Sigmoid colon (tissue), 7 donors: ENCODE data around the gene USP31. TPM values are rescaled to one million over a fixed set of nuclear protein-coding genes. Genes with fewer than 3 reads are reported as not detected.

Source experiments
- DNase-seq: peaks from one replicate; pipeline ENCODE4 v3.0.0-alpha.2; 2019
- H3K27ac ChIP-seq, 4 donors: fragments of 200-600 bp; sonication (generic); one replicate each; pipeline ENCODE4 v1.5.1; 2016 to 2019; ENCODE audit warnings: mild to moderate bottlenecking in 1 of 4
- H3K27me3 ChIP-seq, 3 donors: fragments of 200-600 bp; sonication (generic); one replicate each; pipeline ENCODE4 v1.5.1; 2019; ENCODE audit warnings: mild to moderate bottlenecking in 1 of 3
- H3K36me3 ChIP-seq, 4 donors: fragments of 200-600 bp; sonication (generic); one replicate each; pipeline ENCODE4 v1.5.1; 2016 to 2019
- H3K4me1 ChIP-seq, 4 donors: fragments of 200-600 bp; sonication (generic); one replicate each; pipeline ENCODE4 v1.5.1; 2017 to 2019
- H3K4me3 ChIP-seq, 4 donors: fragments of 200-600 bp; sonication (generic); one replicate each; pipeline ENCODE4 v1.5.1; 2017 to 2019; ENCODE audit warnings: mild to moderate bottlenecking in 2 of 4, moderate library complexity in 1 of 4
- H3K9me3 ChIP-seq, 4 donors: fragments of 200-600 bp in 3 of 4; sonication (generic) in 3 of 4; one replicate each; pipeline versions ENCODE4 v1.5.1 to v1.6.1; 2013 to 2019
- EP300 ChIP-seq, 4 donors: sonication (generic); formaldehyde crosslinking; IDR thresholded peaks; one replicate each; pipeline ENCODE4 v1.6.1; 2017; ENCODE audit warnings: antibody characterized with exemption in 4 of 4
- POLR2A ChIP-seq, 2 donors: fragments of 450-650 bp; IDR thresholded peaks; one replicate each; pipeline ENCODE4 v1.6.1; 2016; ENCODE audit warnings: antibody characterized with exemption in 2 of 2, mild to moderate bottlenecking in 2 of 2, moderate library complexity in 2 of 2
- POLR2AphosphoS5 ChIP-seq, 4 donors: sonication (generic); formaldehyde crosslinking; IDR thresholded peaks; one replicate each; pipeline ENCODE4 v1.6.1; 2017; ENCODE audit warnings: antibody characterized with exemption in 4 of 4
- WGBS, 2 donors: extraction: QIAGEN DNeasy Blood & Tissue Kit; methylation state at CpG; one replicate each; pipeline ENCODE4 v1.1.7; 2013; 5-methylcytosine and 5-hydroxymethylcytosine counted together
- intact Hi-C: fragments of 100-400 bp; cut with DNase I; formaldehyde crosslinking; loops from one replicate; pipeline ENCODE4 v1.15.1; 2023
- polyA plus RNA-seq, 3 donors: library from polyadenylated mRNA; stranded (reverse); fragments of 200-250 nt; gene quantifications; one replicate each; pipeline ENCODE4 v1.2.3, GENCODE V29; 2013
- total RNA-seq, 4 donors: library from RNA; depleted of rRNA; stranded (reverse); fragments of >200 nt; gene quantifications; one replicate each; pipeline ENCODE4 v1.1.0, GENCODE V29; 2016
- TF ChIP-seq, protein P1 (sequence below), 4 experiments: fragments of 450-650 bp in 3 of 4; fragments of 200-600 bp in 1 of 4; IDR thresholded peaks; one replicate each; pipeline ENCODE4 v1.5.1; 2016 to 2019; ENCODE audit warnings: antibody characterized with exemption in 4 of 4, mild to moderate bottlenecking in 3 of 4, moderate library complexity in 2 of 4
- donor health status: healthy with polysubstance abuse.
- donor health status: Bipolar disorder and iron deficiency.
- donor health status: healthy.

The USP31 gene
- total and polyA plus RNA-seq, 7 donors = 0.60 to 21.0 (median 12.7) TPM

DNA sequence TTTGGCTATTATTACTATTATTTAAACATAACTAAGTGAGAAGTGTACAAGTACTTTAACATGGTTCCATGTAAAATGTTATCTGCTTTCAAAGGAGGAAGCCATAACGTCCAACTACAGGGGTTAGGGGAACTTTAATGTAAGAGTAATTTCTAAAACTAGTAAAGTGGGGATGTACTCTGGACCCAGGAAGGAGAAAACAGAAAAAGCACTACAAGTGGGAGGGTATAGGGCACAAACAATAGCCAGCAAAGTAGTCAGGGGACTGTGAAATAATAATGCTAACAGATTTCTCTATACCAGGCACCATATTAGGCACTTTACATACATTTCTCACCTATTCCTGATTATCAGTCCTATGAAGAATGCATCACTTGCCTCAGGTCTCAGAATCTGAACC is 19.6 kb downstream of the USP31 start:
- 18 to 51% methylated on average over 1 of the region's 1 CpG for WGBS, 2 donors
- H3K36me3 ChIP-seq = no peaks in the 10 kb centered on the region
- H3K27me3 ChIP-seq = no peaks in the 10 kb centered on the region
- no peaks in the 10 kb centered on the region for H3K9me3 ChIP-seq
- TF ChIP-seq, protein P1, sequence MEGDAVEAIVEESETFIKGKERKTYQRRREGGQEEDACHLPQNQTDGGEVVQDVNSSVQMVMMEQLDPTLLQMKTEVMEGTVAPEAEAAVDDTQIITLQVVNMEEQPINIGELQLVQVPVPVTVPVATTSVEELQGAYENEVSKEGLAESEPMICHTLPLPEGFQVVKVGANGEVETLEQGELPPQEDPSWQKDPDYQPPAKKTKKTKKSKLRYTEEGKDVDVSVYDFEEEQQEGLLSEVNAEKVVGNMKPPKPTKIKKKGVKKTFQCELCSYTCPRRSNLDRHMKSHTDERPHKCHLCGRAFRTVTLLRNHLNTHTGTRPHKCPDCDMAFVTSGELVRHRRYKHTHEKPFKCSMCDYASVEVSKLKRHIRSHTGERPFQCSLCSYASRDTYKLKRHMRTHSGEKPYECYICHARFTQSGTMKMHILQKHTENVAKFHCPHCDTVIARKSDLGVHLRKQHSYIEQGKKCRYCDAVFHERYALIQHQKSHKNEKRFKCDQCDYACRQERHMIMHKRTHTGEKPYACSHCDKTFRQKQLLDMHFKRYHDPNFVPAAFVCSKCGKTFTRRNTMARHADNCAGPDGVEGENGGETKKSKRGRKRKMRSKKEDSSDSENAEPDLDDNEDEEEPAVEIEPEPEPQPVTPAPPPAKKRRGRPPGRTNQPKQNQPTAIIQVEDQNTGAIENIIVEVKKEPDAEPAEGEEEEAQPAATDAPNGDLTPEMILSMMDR (IDR thresholded peaks at IDR 0.05) = no peak
- TF ChIP-seq EP300 (IDR thresholded peaks at IDR 0.05) (no peak), POLR2AphosphoS5 (IDR thresholded peaks at IDR 0.05) (no peak), POLR2A (IDR thresholded peaks at IDR 0.05) (no peak)
- peak overlapping the region; percentile 29 to 89 (median 84) for H3K27ac ChIP-seq
- peaks cover 0 to 70% (median 55%) of the 10 kb centered on the region in 4 donors for H3K4me1 ChIP-seq
- H3K4me3 ChIP-seq = no peak overlapping the region
- intact Hi-C loops = loop anchor here (2.0 to 5.0 kb wide), 2 partner anchors 19 to 293 kb away; partner anchors contain the start of gene USP31
- no peak for DNase-seq

DNA sequence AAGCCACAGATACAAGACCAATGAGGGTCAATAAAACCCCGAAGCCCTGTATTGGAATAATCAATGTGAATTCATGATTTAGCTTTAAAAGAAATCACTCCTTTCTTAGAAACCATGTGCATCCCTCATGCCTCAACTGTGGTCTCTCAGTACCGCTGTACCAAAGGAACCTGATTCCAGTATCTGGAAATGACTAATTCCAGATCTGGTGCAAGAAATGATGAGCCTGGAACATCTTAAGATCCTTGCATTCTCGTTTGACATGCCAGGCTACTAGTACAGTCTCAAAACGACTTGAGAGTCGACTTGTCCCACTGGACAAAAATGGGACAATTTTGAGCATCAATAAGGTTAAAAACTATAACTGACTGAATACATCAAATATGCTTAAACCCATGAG is 21.2 kb downstream of the USP31 start:
- no peak overlapping the region for H3K4me3 ChIP-seq
- peaks cover 0 to 73% (median 58%) of the 10 kb centered on the region in 4 donors for H3K4me1 ChIP-seq
- intact Hi-C loops = loop anchor here (2.0 kb wide), 1 partner anchor 21 kb away; the partner anchor contains the start of gene USP31
- no peaks in the 10 kb centered on the region for H3K9me3 ChIP-seq
- H3K27ac ChIP-seq = peak overlapping the region; percentile 38 to 89 (median 70)
- TF ChIP-seq POLR2A (IDR thresholded peaks at IDR 0.05) (no peak), EP300 (IDR thresholded peaks at IDR 0.05) (no peak), POLR2AphosphoS5 (IDR thresholded peaks at IDR 0.05) (peak in 2 of 4 donors; percentile 10 to 44)
- TF ChIP-seq, protein P1 (IDR thresholded peaks at IDR 0.05) = no peak
- WGBS, 2 donors = 84 to 86% methylated on average over 5 of the region's 5 CpGs
- H3K27me3 ChIP-seq = no peaks in the 10 kb centered on the region
- no peaks in the 10 kb centered on the region for H3K36me3 ChIP-seq
- no peak for DNase-seq

DNA sequence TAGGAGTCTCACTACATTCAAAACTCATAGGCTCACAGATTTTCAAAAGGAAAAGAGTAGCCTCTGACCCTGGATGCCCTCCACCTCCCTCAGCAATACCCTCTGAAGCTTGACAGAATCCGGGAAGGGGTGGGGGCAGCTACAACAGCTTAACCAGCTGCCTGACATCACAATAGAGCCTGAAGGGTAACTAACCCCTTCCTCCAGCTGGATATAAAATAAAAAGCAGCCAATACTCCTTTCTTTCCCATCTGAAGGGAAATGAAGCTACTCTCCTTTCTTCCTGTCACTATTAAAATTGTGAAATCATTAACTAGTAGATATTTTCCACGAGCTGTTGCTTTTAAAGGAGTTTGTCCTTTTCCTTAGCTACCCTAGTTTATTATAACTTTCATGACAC is 24.0 kb downstream of the USP31 start:
- H3K27me3 ChIP-seq = no peaks in the 10 kb centered on the region
- H3K4me3 ChIP-seq = no peak overlapping the region
- H3K4me1 ChIP-seq = peaks cover 0 to 69% (median 56%) of the 10 kb centered on the region in 4 donors
- 29 to 42% methylated on average over 2 of the region's 2 CpGs for WGBS, 2 donors
- H3K9me3 ChIP-seq = no peaks in the 10 kb centered on the region
- peak overlapping the region; percentile 72 to 89 (median 83) for H3K27ac ChIP-seq
- DNase-seq = no peak
- H3K36me3 ChIP-seq = no peaks in the 10 kb centered on the region
- intact Hi-C loops = no loop called here
- TF ChIP-seq POLR2AphosphoS5 (IDR thresholded peaks at IDR 0.05) = no peak

DNA sequence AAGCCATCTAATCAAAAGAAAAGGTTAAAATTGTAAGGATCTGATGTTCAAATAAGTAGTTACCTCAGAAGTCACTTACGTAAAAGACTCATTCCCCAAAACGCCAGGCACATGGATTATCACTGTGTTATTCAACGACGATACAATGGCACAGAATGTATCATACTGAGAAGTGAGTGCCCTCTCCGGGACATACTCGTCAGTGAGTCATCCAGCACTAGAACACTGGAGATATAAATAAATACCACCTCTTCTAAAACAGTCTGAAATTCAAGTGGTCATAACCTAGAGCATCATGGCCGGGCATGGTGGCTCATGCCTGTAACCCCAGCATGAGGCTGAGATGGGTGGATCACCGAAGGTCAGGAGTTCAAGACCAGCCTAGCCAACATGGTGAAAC is 24.9 kb downstream of the USP31 start:
- DNase-seq = peak; percentile 75
- intact Hi-C loops = no loop called here
- Histone ChIP-seq H3K9me3 (no peaks in the 10 kb centered on the region), H3K4me1 (peaks cover 0 to 79% (median 62%) of the 10 kb centered on the region in 4 donors), H3K36me3 (no peaks in the 10 kb centered on the region), H3K27me3 (no peaks in the 10 kb centered on the region), H3K27ac (peak overlapping the region; percentile 72 to 89 (median 83)), H3K4me3 (no peak overlapping the region)
- TF ChIP-seq EP300 (IDR thresholded peaks at IDR 0.05) (peak; percentile 66 to 96 (median 92)), POLR2A (IDR thresholded peaks at IDR 0.05) (no peak), POLR2AphosphoS5 (IDR thresholded peaks at IDR 0.05) (peak in 3 of 4 donors; percentile 71 to 75 (median 72))
- TF ChIP-seq, protein P1 (IDR thresholded peaks at IDR 0.05) = no peak
- WGBS, 2 donors = 88 to 92% methylated on average over 8 of the region's 8 CpGs

DNA sequence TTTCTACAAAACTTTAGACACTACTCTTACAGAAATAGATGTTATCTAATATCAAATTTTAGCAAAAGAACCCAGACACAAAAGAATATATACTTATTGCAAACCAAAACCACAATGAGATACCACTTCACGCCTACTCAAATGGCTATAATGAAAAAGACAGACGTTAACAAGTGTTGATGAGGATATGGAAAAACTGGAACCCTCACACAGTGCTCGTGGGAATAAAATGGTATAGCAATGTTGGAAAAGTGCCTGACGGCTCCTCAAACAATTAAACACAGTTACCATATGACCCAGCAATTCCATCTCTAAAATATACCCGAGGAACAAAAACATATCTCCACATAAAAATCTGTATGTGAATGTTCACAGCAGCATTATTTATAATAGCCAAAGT is 27.1 kb downstream of the USP31 start:
- Histone ChIP-seq H3K27me3 (no peaks in the 10 kb centered on the region), H3K4me1 (peaks cover 0 to 85% (median 74%) of the 10 kb centered on the region in 4 donors), H3K9me3 (no peaks in the 10 kb centered on the region), H3K4me3 (no peak overlapping the region), H3K27ac (peak overlapping the region; percentile 72 to 89 (median 79)), H3K36me3 (no peaks in the 10 kb centered on the region)
- no peak for DNase-seq
- intact Hi-C loops = no loop called here
- 87 to 88% methylated on average over 5 of the region's 5 CpGs for WGBS, 2 donors
- TF ChIP-seq POLR2A (IDR thresholded peaks at IDR 0.05) (no peak), EP300 (IDR thresholded peaks at IDR 0.05) (no peak), POLR2AphosphoS5 (IDR thresholded peaks at IDR 0.05) (no peak)
- TF ChIP-seq, protein P1 (IDR thresholded peaks at IDR 0.05) = no peak
